GM19372 (cell line): Measurements from ENCODE around the gene PPP1R37.
A peak's percentile ranks its signal among the peaks of the same experiment; 100 is the strongest.

Source experiments
- ATAC-seq: cut with Tn5 transposase; IDR thresholded peaks from one replicate; pipeline ENCODE4 v1.9.1; 2021; ENCODE audit warnings: mild to moderate bottlenecking, low read depth, moderate library complexity; ENCODE audit not compliant: unreplicated experiment

PPP1R37 gene

DNA sequence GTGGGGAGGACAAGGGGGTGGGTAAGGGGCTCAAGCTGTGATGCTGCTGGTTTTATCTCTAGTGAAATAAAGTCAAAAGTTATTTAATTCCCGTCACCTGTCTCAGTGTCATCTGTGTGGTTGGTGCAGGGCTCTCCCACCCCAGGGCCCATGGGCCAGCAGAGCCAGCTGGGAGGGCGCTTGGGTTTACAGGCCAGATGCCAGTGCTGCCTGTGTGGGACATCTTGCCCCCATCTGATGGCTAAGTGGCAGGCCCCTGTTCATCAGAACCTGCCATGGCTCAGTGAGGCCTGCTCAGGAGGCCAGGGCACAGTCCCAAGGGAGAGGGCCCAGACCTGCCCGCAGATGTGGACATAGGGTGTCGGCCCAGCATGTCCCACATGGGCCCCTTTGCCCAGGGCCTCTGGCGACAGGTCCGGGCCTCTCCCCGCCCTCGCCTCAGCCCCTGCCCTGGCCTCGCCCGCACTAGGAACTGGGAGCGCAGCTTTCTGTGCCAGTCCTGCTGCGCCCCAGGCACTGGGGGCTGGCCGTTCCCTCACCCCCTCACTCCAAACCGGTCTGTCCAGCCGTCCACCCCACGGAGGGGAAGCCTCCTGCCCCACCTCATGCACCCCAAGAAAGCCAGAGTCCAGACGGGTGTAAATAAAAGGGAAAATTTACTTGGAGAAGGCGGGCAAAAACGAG, 22.0 kb upstream of the PPP1R37 start:
- no peak for ATAC-seq

DNA sequence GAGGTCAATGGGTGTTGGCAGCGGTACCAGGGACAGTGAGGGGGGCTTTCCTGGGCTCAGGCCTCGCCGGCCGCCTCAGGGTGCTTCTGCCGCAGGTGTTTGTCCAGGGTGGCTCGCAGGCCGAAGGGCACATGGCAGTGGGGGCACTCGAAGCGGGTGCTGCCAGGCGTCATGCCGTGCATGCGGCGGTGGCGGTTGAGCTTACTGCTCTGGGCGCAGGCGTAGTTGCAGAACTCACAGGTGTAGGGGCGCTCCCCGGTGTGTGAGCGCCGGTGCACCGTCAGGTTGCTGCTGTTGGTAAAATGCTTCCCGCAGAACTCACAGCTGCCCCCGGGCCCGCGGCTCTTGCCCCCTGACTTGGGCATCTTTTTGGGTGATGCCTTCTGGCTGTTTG, 21.4 kb upstream of the PPP1R37 start:
- no peak for ATAC-seq

DNA sequence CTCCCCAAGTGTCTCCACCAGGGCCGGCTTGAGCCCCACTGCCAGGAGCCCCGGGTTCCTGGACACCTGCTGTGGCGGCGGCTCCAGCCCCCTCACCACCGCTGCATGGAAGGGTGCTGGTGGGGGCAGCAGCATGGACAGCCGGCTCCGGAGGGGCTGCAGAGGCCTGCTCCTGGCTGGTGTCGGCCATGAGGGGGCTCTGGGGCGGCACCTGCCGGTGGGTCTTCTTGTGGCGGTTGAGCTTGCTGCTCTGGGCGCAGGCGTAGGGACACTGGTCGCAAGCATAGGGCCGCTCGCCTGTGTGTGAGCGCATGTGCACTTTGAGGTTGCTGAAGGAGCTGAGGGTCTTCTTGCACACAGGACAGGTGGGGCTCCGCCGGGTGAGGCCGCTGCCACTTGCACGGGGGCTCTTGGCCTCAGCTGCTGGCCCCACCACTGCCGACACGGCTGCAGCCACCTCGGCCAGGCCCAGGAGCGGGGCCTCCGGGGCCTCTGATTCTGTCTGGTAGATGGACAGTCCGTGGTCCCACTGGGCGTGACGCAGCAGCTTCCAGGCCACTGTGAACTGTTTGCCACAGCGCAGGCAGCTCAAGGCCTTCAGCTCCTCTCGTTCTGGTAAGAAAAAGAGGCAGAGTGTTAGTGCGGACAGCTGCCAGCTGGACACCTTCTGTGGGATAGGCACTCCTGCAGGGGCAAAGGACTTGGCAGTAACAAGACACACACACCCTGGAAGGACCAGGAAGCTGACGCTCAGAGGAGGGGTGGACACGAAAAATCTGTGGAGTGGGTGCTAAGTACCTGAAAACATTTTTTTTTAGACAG, 20.8 kb upstream of the PPP1R37 start:
- no peak for ATAC-seq

DNA sequence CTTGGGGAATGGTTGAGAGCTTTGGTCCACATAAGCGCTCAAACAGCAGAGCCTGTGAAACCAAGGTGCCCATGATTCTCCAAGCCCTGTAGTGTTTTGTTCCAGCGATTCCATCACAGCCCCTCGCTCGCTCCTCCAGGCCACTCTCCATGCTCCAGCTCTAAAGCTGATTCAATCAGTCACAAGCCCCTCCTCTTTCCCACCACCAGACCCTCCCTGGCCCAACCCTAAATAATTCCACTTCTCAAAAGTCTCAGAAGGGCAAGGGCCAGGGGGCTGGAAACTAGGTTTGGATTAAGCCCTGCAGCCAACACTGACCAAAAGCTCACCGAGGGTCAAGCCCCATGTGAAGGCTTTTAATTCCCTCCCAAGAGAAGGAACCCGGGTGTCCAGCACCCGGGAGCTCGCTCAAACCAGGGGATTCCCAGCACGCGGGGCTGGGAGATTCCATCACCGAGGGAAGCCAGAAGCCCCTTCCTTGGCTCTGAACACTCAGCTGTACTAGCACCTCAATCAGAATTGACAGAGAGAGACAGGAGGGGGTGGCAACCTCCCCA, 18.2 kb upstream of the PPP1R37 start:
- no peak for ATAC-seq

DNA sequence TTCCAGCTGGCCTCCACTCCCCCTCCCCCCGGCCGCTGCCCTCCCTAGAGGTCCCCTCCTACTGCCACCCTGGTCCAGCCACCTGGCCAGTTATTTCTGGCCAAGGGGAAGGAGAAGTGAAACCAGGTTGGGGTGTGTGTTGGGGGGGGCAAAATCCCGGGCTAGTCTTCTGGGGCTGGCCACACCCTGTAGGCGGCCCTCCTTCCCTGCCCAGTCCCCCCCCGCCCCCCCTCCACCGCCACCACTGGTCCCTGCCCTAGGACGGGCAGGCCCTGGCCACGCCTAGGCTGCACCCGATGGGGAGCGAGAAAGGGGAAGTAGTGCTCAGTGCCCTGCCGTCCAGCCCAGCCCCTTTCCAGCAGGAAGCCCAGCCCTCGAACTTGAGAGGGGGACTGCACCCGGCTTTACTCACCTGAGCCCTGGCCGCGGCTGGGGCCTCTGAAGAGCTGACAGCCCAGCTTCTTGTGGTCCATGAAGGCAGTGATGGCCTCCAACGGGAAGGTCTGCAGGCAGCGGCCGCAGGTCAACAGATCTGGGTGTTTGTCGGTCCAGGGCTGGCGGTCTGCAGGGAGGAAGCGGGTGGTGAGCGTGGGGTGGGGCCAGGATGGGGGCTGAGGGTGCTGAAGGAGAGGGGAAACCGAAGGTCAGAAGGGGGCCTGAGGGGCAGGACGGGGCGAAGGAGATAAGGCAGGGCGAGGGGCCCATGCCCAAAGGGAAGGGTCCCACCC, 17.5 kb upstream of the PPP1R37 start:
- peak; percentile 65 for ATAC-seq

DNA sequence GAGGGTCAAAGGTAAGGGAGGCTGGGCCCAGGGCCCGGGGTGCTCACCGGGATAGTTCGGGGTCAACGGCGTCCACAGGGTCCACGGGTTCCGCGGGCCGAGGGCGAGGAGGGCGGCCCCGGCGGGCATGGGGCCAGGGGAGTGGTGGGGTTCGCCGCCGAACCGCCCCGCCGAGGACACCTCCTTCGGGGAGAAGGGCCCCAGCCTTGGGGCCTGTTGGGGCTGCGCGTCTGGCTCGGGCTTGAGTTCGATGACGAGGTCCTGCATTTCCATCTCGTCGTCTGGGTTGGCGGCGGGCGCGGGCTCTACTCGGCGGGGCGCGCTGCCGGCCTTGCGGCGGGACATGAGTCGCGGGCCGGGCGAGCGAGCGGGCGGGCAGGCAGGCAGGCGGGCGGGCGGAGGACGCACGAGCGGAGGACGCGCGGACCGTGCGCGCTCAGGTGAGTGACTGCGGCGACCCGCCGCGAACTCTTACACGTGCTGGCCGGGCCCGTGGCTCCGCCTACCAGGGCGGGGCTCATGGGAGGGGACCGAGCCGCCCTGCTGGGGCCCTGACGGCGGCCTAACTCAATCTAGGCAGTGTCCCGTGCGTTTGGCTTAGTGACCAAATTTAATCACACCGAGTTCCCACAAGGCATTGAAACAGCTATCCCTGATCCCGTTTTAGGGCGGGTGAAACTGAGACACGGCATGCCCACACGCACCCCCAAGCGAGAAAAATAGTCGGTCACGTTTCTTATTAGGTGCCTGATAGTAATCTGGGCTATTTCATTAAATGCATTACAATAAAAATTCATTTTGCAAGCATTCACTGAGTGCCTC, 16.7 kb upstream of the PPP1R37 start, which contains the start of gene ZNF296:
Gene ZNF296 (minus strand): TSS at position 450 of the 822 bp plus-strand sequence. CDS start 105 bp downstream, at position 345.
- ATAC-seq, result no peak

DNA sequence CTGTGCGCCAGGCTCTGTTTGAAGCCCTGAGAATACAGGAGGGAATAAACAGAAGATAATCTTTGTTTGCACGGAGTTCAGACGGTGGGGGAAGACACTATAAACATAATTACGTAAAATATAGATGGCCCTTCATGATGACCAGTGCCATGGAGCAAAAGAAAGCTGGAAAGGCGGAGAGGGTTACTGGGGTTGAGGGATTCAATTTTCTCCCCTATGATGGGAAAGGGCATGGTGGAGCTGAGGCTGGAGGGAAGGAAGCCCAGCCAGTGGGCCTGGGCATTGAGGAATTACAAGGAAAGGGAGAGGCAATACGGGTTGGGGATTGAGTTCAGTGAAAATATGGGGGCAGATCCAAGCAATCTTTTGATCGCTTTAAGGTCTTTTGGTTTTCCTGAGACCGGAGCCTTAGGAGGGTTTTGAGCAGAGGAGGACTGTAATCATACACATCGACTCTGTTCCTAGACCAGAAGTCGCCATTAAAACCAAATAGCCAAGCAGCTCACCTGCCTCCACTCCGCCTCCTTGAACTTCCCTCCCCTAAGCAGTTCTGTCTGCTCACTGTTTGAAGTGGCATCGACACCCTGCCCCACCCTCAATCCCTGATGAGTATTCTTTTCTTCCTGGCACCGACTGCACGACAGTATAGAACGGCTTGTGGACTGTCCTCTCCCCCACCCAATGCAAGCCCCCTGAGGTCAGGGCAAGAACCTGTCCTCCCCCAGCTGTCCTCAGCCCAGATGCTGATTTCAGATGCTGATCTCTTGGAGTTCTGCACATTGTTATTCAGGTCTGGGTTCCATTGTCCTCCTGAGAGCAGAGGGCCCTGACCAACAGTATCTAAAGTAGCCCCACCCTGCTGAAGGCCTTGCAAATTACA, 15.9 kb upstream of the PPP1R37 start:
- ATAC-seq, result no peak

DNA sequence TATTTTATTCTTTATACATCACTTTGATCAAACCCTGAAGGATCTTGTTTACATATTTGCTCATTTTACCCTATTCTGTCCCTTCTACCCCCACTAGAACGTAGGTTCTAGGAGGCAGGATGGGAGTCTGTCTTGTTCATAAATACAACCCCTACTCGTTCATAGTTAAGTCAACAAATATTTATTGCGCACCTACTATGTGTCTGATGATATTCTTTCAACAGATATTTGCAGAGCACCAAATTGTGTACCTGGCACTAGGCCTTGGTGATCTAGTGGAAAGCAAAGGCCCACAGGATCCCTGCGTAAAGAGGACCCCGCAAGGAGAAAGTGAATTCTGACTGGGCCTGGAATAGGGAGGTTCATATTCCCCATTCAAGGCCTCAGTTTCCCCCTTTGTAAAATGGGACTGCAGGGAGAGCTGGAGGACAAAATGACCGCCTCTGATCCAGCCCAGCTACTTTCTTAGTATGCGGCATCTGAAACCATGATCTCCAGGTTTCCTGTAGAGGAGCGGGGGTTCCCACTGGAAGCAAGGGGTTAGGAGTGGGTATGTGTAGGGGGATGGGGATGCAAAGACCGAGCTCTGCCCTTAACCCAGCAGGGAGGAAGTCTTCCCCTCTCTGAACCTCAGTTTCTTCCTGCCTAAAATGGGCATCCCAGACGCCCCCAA, 14.5 kb upstream of the PPP1R37 start:
- no peak for ATAC-seq

DNA sequence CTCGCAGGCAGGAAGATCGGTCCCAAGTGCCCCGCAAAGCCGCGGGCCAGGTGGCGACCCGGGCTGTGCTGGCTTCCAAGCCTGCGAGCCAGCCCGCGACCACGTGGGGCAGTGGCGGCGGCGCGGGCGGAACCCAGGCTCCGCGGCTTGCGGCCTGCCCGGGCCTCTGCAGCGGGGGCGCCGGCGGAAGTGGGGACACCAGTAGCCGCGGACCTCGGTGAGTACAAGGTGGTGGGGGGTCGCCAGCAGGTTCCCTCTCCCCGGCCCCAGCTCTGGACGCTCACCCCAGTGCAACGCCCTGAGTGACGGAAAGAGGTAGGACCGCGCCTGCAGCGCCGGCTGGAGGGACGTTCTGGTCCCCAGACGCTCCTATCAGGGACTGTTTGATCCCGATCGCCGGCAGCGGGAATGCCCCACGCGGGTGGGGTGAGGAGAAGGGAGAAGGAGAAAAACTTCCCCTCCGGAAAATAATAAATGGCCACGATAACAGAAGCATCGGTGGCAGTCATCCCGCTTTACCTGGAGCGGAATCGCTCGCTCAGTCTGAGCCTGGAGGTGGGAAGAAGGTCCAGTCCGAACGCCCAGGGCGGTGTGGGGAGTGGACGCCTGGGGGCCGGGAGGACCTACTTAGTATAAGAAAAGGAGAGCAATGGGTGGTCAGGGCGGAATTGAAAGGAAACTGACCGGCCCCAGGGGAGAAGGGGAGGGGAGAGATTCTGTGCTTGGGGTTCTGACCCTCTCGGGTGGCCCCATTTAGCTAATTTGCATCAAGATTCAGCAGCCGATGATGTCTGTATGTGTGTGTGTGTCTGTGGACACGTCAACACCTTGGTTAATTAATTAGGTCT, 13.7 kb upstream of the PPP1R37 start, which contains the start of gene GEMIN7:
Gene GEMIN7 (plus strand): TSS at position 198 of the 848 bp plus-strand sequence. CDS start 10,855 bp downstream, outside the sequence.
- ATAC-seq, result no peak

DNA sequence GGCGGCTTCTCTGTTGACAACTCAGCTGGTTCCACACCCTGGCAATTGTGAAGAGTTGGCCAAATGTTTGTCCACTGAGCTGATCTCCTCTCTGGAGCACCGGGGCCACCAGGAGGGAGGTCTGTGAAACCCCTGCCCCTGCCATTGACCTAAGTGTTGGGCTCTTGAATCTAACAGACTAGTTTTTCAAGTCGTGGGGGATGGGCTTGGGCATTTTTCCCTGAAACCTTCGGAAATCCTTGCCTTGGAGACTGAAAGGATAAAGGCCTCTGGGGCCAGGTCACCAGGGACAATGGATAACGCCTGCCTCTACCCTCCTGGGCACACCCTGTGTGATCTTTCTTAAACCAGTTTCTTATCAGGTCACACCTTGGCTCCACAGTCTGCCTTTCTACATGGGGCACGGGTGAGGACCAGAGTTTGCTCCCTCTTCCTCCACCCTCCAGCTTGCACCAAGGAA, 13.0 kb upstream of the PPP1R37 start:
- ATAC-seq, result no peak

DNA sequence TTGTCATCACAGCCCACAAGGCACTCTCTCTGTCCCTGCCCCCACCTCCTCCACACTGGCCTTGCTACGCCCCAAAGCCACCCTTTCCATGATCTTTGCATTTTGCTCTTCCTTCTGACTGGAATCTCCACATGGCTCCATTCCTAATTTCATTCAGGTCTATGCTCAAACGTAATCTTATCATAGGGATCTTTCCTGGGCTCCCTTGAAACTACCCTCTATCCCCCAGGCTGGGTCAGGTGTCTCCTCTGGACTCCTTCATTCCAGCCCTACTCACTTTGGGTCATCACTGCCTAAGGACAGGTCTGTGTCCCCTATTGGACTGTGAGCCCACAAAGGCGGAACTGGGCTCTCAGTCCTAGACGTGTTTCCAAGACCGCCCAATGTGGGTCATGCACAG, 10.8 kb upstream of the PPP1R37 start:
- ATAC-seq, result no peak

DNA sequence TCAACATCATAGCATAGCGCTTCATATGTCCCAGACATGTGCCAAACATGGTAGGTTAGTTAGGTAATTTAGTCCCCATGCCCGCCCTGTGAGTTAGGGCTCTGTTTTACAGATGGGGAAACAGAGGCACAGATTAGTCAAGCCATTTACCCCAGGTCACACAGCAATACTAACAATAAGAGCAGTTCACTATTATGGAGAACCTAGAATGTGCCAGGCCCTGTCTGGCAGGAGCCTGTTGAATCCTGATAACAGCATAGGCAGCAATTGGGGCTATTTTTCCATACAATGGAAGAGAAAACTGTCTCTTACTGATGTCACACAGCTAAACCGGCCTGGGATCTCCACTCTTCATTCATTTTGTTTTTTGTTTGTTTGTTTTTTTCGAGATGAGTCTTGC, 6.5 kb upstream of the PPP1R37 start:
- no peak for ATAC-seq

DNA sequence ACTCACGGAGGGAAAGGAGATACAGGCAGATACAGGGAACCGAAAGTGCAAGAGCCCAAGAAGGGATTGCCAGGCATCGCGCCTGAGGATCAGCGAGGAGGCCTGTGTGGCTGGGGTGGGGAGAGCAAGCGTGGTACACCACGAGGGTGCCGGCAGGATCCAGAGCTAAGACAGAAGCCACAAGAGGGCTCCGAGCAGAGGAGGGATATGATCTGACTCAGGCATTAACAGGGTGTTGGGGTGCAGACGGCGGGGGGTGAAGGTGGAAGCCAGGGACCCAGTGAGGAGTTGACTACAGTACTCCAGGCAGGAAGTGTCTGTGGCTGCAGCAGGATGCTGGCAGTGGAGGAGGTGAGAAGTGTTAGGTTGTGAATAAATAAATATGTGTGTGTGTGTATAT, 5.4 kb upstream of the PPP1R37 start:
- no peak for ATAC-seq

DNA sequence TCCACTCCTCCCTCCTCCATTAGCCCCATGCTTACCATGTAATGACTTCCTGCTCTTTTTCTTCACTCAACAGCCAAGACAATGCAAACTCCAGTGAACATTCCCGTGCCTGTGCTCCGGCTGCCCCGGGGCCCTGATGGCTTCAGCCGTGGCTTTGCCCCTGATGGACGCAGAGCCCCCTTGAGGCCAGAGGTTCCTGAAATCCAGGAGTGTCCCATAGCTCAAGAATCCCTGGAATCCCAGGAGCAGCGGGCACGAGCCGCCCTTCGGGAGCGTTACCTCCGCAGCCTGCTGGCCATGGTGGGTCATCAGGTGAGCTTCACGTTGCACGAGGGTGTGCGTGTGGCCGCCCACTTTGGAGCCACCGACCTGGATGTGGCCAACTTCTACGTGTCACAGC, 2.9 kb upstream of the PPP1R37 start:
- no peak for ATAC-seq

DNA sequence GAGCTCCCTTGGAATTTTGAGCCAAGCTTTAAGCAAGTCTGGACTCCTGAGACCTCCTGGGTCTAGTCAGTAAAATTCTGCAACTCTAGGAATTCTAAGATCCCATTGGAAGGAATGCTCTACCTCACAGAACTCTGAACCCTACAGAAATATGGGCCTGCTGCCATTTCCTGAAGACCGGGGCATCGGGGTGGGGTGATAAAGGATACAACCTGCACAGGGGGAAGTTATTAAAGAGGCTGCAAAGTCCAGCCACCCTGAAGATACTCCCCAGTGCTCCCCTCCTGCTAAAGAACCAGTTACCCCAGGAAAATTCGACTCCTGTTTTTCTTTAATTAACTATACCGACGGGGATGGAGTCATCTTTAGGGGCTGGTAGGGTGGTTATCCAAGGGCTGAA, 2.4 kb upstream of the PPP1R37 start:
- ATAC-seq, result no peak

DNA sequence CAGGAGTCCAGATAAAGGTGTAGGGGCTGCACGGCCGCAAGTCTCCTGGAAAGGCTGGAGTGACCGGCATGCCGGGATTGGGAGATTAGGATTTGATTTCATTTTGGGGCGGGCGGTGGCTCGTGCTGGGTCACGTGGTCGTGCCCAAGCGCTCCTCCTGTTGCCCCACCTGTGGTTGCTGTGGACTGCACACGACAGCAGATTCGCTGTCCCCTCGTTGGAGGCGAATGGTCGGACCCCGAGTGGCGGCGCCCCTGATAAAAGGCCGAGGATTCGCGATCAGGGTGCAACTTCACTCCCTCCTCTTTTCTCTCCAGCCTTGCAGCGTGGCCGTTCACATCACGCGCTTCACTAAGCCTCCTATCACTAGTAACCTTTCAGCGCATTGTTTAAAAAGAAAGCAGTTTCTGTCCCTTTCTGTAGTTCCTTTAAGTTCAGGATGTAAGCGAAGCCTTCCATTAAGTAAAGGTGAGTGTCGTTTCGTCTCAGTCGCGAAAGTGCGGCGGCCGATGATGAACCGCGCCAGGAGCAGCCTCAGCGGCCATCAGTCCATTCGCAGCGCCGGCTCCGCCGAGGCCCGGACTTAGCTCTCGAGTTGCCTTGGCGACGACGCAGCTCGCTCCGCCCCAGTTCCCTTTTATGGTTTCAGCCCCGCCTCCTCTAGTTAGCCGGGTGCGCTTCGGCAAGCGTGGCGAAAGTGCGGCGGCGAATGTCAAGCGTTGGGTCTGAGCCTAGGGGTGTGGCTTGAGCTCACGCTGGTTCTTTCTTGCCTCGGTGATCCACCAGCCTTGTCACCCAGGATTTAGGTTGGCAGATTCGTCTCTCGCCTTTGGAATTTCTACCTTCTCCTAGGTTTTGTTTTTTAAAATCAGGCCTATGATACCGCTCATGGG, 1.7 kb upstream of the PPP1R37 start:
- peak; percentile 58 for ATAC-seq

DNA sequence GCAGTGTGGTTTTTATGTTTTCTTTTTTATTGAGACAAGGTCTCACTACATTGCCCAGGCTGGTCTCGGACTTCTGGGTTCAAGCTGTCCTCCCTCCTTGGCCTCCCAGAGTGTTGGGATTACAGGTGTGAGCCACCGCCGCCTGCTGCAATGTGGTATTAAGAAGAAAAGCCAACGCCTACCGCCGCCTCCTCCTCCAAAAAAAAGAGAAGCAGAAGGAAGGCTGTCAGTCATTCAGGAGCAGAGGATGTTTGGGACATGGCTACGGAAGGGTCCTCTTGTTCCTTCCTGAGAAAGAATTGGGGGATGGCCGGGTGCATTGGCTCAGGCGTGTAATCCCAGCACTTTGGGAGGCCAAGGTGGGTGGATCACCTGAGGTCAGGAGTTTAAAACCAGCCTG, 1.2 kb downstream of the PPP1R37 start:
- no peak for ATAC-seq
